ENCODE measurements around the gene NTHL1. TPM values are rescaled to one million over a fixed set of nuclear protein-coding genes. Genes with fewer than 3 reads are reported as not detected.

NTHL1 gene
- total RNA-seq, 4 donors from 2014 or later = 22.8 to 56.7 (median 28.1) TPM

GRCh38 chr16:2029350-2029749 is 18.3 kb downstream of the NTHL1 start:
- Histone ChIP-seq H3K4me3 (peak overlapping the region in 3 of 4 donors; percentile 4 to 83 (median 9)), H3K27me3 (no peaks in the 10 kb centered on the region), H3K9me3 (no peaks in the 10 kb centered on the region)

DNA sequence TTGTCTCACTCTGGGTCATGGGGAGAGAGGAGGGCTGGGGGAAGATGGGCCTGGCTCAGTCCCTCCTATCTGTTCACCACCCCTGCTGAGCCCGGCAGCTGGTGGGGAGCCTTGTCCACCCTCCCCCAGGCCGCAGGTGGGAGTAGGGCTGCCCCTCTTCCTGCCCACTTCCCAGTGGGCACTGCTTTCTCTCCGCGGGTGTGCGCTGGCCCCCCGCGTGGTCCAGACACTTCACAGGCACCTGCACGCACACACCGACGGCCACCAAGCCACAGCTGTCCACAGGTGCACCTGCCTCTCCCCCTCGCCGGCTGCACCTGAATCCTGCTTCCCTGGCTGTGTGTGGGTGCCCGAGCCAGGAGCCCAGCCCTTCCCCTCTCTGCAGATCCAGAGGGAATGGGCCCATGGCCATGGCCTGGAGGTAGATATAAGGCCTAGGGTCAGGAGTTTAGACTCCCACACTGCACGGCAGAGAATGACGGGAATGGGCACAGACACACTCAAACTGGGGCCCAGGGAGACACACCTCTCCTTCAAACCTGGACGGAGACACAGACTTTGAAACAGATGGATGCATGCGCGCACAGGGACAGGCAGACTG is 18.9 kb downstream of the NTHL1 start:
- 77 to 79% methylated on average over 16 to 17 of the region's 18 CpGs for WGBS, 2 donors
- peaks cover 0 to 82% (median 41%) of the 10 kb centered on the region in 4 donors for H3K4me1 ChIP-seq

More at GRCh38 chr16:2029350-2029749, 18.3 kb downstream of the NTHL1 start:
- WGBS, 2 donors = 58 to 80% methylated on average over 2 to 6 of the region's 22 CpGs
- H3K36me3 ChIP-seq = peaks cover 0 to 6% (median 0%) of the 10 kb centered on the region in 3 donors
- H3K27ac ChIP-seq = peak overlapping the region; percentile 19 to 100 (median 70)
- no peak for DNase-seq (ENCODE audit: low spot score in 2 of 2)
- TF ChIP-seq EP300 (IDR thresholded peaks at IDR 0.05) (peak in 1 of 2 donors; percentile 35), POLR2A (IDR thresholded peaks at IDR 0.05) (peak in 1 of 2 donors; percentile 29)
- TF ChIP-seq, protein P1, sequence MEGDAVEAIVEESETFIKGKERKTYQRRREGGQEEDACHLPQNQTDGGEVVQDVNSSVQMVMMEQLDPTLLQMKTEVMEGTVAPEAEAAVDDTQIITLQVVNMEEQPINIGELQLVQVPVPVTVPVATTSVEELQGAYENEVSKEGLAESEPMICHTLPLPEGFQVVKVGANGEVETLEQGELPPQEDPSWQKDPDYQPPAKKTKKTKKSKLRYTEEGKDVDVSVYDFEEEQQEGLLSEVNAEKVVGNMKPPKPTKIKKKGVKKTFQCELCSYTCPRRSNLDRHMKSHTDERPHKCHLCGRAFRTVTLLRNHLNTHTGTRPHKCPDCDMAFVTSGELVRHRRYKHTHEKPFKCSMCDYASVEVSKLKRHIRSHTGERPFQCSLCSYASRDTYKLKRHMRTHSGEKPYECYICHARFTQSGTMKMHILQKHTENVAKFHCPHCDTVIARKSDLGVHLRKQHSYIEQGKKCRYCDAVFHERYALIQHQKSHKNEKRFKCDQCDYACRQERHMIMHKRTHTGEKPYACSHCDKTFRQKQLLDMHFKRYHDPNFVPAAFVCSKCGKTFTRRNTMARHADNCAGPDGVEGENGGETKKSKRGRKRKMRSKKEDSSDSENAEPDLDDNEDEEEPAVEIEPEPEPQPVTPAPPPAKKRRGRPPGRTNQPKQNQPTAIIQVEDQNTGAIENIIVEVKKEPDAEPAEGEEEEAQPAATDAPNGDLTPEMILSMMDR (IDR thresholded peaks at IDR 0.05) = no peak
- peaks cover 0 to 80% (median 44%) of the 10 kb centered on the region in 4 donors for H3K4me1 ChIP-seq

DNA sequence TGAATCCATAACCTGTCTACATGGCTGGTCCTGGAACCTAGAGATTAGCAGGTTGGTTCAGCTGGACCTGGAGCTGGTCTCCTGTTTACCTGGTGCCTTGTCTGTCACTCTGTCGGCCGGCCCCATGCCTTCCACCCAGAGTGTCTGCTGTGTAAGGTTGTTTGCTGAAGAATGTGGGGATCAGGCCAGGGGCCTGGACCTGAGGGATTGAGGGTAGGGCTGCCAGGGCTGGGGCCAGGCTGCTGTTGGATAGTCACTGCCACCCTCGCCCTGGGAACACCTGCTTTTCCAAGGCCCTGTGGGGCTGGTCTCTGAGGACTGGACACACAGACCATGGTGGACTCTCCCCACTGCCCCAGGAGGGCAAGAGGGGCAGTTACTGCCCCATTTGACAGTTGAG is 19.5 kb downstream of the NTHL1 start:
- Histone ChIP-seq H3K4me3 (peak overlapping the region in 1 of 4 donors; percentile 83), H3K27me3 (no peaks in the 10 kb centered on the region), H3K27ac (peak overlapping the region in 3 of 4 donors; percentile 59 to 100 (median 94)), H3K36me3 (peaks cover 0 to 6% (median 0%) of the 10 kb centered on the region in 3 donors), H3K9me3 (no peaks in the 10 kb centered on the region), H3K4me1 (peaks cover 0 to 82% (median 40%) of the 10 kb centered on the region in 4 donors)
- TF ChIP-seq EP300 (IDR thresholded peaks at IDR 0.05) (no peak), POLR2A (IDR thresholded peaks at IDR 0.05) (no peak)
- TF ChIP-seq, protein P1 (IDR thresholded peaks at IDR 0.05) = no peak
- DNase-seq (ENCODE audit: low spot score in 2 of 2) = no peak
- 67 to 83% methylated on average over 1 to 3 of the region's 3 CpGs for WGBS, 2 donors

More for the DNA sequence above, 18.9 kb downstream of the NTHL1 start:
- Histone ChIP-seq H3K9me3 (no peaks in the 10 kb centered on the region), H3K36me3 (peaks cover 0 to 6% (median 0%) of the 10 kb centered on the region in 3 donors), H3K4me3 (peak overlapping the region in 1 of 4 donors; percentile 83), H3K27me3 (no peaks in the 10 kb centered on the region), H3K27ac (peak overlapping the region in 3 of 4 donors; percentile 59 to 100 (median 94))
- no peak for DNase-seq (ENCODE audit: low spot score in 2 of 2)
- no peak for TF ChIP-seq POLR2A (IDR thresholded peaks at IDR 0.05)
- TF ChIP-seq, protein P1 (IDR thresholded peaks at IDR 0.05) = no peak
- no peak for TF ChIP-seq EP300 (IDR thresholded peaks at IDR 0.05)

GRCh38 chr16:2027024-2028010 is 20.3 kb downstream of the NTHL1 start:
- Histone ChIP-seq H3K4me3 (peak overlapping the region; percentile 47 to 83 (median 58)), H3K27ac (peak overlapping the region in 3 of 4 donors; percentile 59 to 100 (median 94)), H3K36me3 (peaks cover 0 to 6% (median 0%) of the 10 kb centered on the region in 3 donors), H3K9me3 (no peaks in the 10 kb centered on the region), H3K27me3 (peaks cover 0 to 4% of the 10 kb centered on the region in 2 donors), H3K4me1 (peaks cover 0 to 82% (median 38%) of the 10 kb centered on the region in 4 donors)
- 7 to 18% methylated on average over 26 to 49 of the region's 76 CpGs for WGBS, 2 donors
- DNase-seq (ENCODE audit: low spot score in 2 of 2) = no peak
- TF ChIP-seq, protein P1 (IDR thresholded peaks at IDR 0.05) = no peak
- TF ChIP-seq EP300 (IDR thresholded peaks at IDR 0.05) (no peak), POLR2A (IDR thresholded peaks at IDR 0.05) (no peak)
